ENCODE results near the gene HNF4A.

The HNF4A gene

GRCh38 chr20:44393608-44394451 is 38.3 kb downstream of the HNF4A start (continued):
- TF ChIP-seq PRDM2 (tag by site-specific recombination; IDR thresholded peaks at IDR 0.05; ENCODE audit: borderline replicate concordance) (no peak), ZNF223 (tag by site-specific recombination; IDR thresholded peaks at IDR 0.05) (no peak)

- TF ChIP-seq SALL2 (tag by site-specific recombination; IDR thresholded peaks at IDR 0.05; ENCODE audit: borderline replicate concordance) (no peak), ZNF580 (tag by site-specific recombination; IDR thresholded peaks at IDR 0.05) (no peak), AEBP2 (tag by site-specific recombination; IDR thresholded peaks at IDR 0.05; ENCODE audit: borderline replicate concordance) (no peak), ZBTB48 (tag by site-specific recombination; IDR thresholded peaks at IDR 0.05) (no peak), ZNF664 (tag by site-specific recombination; IDR thresholded peaks at IDR 0.05) (no peak), TSHZ1 (tag by site-specific recombination; IDR thresholded peaks at IDR 0.05; ENCODE audit: borderline replicate concordance) (no peak), TRIM28 (IDR thresholded peaks at IDR 0.05; ENCODE audit: borderline replicate concordance, low read length) (no peak), ZNF16 (tag by site-specific recombination; IDR thresholded peaks at IDR 0.05; ENCODE audit: low read depth) (no peak), SCRT1 (tag by site-specific recombination; IDR thresholded peaks at IDR 0.05; ENCODE audit: borderline replicate concordance) (no peak), MZF1 (tag by site-specific recombination; IDR thresholded peaks at IDR 0.05; ENCODE audit: borderline replicate concordance) (no peak), ZNF623 (tag by site-specific recombination; IDR thresholded peaks at IDR 0.05) (no peak), HIC1 (tag by site-specific recombination; IDR thresholded peaks at IDR 0.05) (no peak), TCF7L2 (IDR thresholded peaks at IDR 0.05; ENCODE audit: borderline replicate concordance, low read depth, low read length) (no peak), ZNF274 (IDR thresholded peaks at IDR 0.05; ENCODE audit: low read length) (no peak), ZNF274 (tag by site-specific recombination; IDR thresholded peaks at IDR 0.05; ENCODE audit: borderline replicate concordance) (no peak), ZNF169 (tag by site-specific recombination; IDR thresholded peaks at IDR 0.05) (no peak), KLF10 (tag by site-specific recombination; IDR thresholded peaks at IDR 0.05) (no peak), ELK4 (IDR thresholded peaks at IDR 0.05; ENCODE audit: borderline replicate concordance, low read depth, low read length) (no peak)
- Histone ChIP-seq H3K9me3 (ENCODE audit: control insufficient read depth, insufficient read depth, low read depth, low read length) (no peaks in the 10 kb centered on the region), H3K36me3 (ENCODE audit: control insufficient read depth in 2 of 2, insufficient read depth in 1 of 2, low read length in 2 of 2) (no peaks in the 10 kb centered on the region), H3K4me1 (ENCODE audit: control insufficient read depth, insufficient read depth, low read length) (no peaks in the 10 kb centered on the region), H3K4me3 (ENCODE audit: low read depth, low read length) (no peak overlapping the region), H3K27ac (ENCODE audit: extremely low read depth, low read depth, low read length) (no peak overlapping the region)
- ChIA-PET POLR2A (no interaction called here), CTCF (interaction anchor here (0.6 to 1.7 kb wide), 2 partner anchors 76 to 179 kb away, joined by 3 to 7 read pairs; no protein-coding TSS in a partner anchor)
Observed at GRCh38 chr20:44394452-44394701, 38.9 kb downstream of the HNF4A start.
